Middle frontal gyrus (tissue), 1 donor: ENCODE measurements around the gene CERS1.

ENCODE experiments used
- DNase-seq: peaks from one replicate; pipeline ENCODE4 v3.0.0-alpha.2; 2015; ENCODE audit warnings: low spot score; ENCODE audit errors: extremely low spot score

CERS1 gene

DNA sequence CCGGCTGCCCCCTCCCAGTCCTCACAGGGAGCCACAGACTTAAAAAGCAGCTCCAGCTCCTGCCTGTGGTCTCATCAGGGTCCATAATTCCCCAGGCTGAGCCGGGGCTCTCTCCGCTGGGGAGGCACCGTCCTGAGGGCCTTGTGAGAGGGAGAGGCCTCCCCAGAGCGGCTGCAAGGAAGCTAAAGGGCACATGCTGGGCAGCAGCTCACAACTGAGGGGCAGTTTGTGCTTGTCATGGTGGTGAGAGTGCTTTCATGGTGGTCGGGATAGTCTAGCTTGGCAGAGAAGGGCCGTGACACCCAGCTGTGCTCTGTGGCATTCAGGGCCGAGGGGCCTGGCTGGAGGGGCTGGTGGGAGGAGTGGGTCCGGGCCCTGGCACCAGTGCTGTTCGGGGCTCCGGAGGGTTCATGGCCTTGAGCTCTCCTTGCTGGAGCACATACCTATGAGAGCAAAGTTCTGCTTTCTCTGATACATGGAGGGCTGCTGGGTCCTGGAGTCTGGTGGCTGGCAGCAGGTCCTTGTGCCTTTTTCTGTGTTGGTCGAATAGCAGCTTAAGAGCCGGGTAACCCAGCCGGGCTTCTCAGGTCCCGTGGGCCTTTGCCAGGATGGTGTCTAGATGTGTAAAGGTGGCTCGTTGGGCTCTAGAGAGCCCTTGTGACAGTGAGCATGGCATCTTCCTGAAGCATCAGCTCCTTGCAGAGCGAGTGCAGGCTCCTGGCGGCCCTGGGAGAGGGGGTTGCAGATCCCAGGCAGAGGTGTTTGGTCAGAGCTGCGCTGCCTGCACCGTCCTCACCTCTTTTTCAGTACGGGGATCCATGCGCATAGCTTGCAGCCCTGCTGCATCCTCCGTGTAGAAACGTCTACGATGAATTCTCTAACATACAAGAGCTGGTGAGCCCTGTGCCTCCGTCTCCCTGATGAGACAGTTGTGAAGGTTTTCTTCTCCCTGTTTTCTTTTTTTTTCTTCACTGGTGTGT is 55.4 kb downstream of the CERS1 start:
- no peak for DNase-seq

- no peak for DNase-seq
Observed at GRCh38 chr19:18839465-18840287, 56.3 kb downstream of the CERS1 start.

DNA sequence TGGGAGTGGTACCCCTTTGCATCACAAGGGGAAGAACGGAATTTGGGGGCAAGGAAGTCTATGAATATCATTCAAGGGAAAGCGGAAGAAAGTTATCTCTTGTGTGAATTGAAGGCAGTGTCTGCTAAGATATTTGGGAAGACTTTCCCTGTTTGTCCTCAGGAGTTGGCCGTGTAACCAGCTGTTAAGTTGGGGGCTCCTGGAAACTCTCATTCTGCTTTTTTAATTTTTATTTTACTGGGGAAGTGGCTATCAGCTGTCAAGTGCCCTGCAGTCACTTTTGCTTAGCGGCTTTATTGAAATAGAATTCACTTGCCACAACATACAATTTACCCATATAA is 61.3 kb downstream of the CERS1 start:
- DNase-seq = no peak

- no peak for DNase-seq
Observed at GRCh38 chr19:18833849-18834643, 61.9 kb downstream of the CERS1 start.

- no peak for DNase-seq
Observed at GRCh38 chr19:18833141-18833476, 62.8 kb downstream of the CERS1 start.

DNA sequence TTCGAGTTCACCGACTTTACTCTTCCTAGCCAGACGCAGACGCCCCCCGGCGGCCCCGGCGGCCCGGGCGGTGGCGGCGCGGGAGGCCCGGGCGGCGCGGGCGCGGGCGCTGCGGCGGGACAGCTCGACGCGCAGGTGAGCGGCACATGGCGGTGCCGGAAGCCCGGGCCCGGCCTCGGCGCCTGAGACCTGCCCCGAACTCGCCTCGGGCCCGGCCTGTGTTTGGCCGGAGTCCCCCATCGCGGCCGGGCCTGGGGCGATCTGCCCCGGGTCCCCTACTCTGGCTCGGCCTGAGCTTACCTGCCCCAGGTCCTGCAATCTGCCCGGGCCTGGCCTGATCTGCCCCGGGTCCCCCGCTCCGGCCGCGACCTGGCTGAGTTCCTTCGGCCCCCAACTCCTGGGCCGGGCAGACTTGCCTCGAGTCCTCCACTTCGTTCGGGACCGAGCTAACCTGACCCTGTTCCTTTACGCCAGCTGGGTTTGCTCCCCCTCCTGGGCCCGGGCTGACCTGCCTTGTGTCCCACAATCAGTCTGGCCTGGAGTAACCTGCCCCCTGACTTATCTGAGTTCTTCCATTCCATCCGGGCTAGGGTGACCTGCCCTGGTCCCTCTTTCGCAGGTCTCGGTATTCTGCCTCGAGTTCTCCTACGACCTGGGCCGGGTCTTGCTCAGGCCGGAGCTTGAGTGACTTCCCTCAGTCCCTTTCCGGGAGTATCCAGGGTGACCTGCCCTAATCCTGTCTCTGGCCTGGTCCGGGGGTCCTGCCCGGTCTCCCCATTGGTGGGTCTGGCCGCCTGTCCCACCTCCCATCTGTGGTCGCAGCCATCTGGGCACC is 63.4 kb downstream of the CERS1 start:
- DNase-seq = no peak

GRCh38 chr19:18831524-18832305 is 64.2 kb downstream of the CERS1 start, which contains the start of gene UPF1:
TSS of gene UPF1 (plus strand) at chr19:18831959. CDS start at chr19:18832210, 251 bp downstream.
- DNase-seq = peak; percentile 82

GRCh38 chr19:18830488-18830887 is 65.5 kb downstream of the CERS1 start:
- no peak for DNase-seq

DNA sequence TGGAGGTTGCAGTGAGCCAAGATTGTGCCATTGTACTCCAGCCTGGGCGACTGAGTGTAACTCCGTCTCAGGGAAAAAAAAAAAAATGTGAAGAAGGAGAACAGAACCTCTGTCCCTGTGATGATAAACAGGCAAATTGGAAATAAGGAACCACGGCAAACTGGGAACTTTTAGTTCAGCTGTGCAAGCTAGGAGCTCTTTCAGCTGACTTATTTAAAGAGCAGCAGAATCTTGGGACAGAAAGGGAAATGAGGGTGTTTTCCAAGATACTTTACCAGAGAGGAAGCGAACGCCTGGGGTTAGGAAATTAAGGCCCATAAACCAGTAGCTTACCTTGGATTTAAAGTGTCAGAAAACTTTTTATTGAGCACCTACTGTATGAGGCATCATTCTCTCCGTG is 67.2 kb downstream of the CERS1 start:
- DNase-seq = no peak
